Effector memory CD4-positive, alpha-beta T cell (primary cell): ENCODE results near the gene IQCE.

Source experiments
- DNase-seq, 3 donors: peaks; one replicate each; pipeline ENCODE4 v3.0.0-alpha.2; 2020
- H3K27ac ChIP-seq: 2 replicates; pipeline ENCODE4 v1.7.0; 2013; ENCODE audit warnings: mild to moderate bottlenecking, low read length, moderate library complexity; ENCODE audit not compliant: insufficient read depth, poor library complexity, severe bottlenecking
- H3K27me3 ChIP-seq: replicated peaks from 2 replicates; pipeline ENCODE4 v1.7.0; 2013; ENCODE audit warnings: mild to moderate bottlenecking, low read length; ENCODE audit not compliant: insufficient read depth, control insufficient read depth, poor library complexity, severe bottlenecking
- H3K36me3 ChIP-seq: 2 replicates; pipeline ENCODE4 v1.7.0; 2013; ENCODE audit warnings: mild to moderate bottlenecking, low read length, moderate library complexity; ENCODE audit not compliant: control insufficient read depth, insufficient read depth
- H3K4me1 ChIP-seq: 2 replicates; pipeline ENCODE4 v1.7.0; 2013; ENCODE audit warnings: low read length, mild to moderate bottlenecking; ENCODE audit not compliant: control insufficient read depth, insufficient read depth, poor library complexity, severe bottlenecking
- H3K4me3 ChIP-seq: 2 replicates; pipeline ENCODE4 v1.7.0; 2013; ENCODE audit warnings: low read length, low read depth, mild to moderate bottlenecking; ENCODE audit not compliant: insufficient read depth, poor library complexity, severe bottlenecking
- H3K9me3 ChIP-seq: 2 replicates; pipeline ENCODE4 v1.7.0; 2013; ENCODE audit warnings: mild to moderate bottlenecking, low read length, moderate library complexity; ENCODE audit not compliant: control insufficient read depth

IQCE gene

GRCh38 chr7:2628130-2628482, 69.3 kb downstream of the IQCE start:
- H3K27ac ChIP-seq: no peak overlapping the region
- H3K4me1 ChIP-seq: peaks cover 15% of the 10 kb centered on the region
- no peaks in the 10 kb centered on the region for H3K36me3 ChIP-seq
- no peaks in the 10 kb centered on the region for H3K27me3 ChIP-seq
- no peaks in the 10 kb centered on the region for H3K9me3 ChIP-seq
- no peak for DNase-seq
- no peak overlapping the region for H3K4me3 ChIP-seq

GRCh38 chr7:2628891-2629290, 70.1 kb downstream of the IQCE start:
- H3K36me3 ChIP-seq: no peaks in the 10 kb centered on the region
- no peak overlapping the region for H3K4me3 ChIP-seq
- H3K9me3 ChIP-seq: no peaks in the 10 kb centered on the region
- H3K4me1 ChIP-seq: peaks cover 22% of the 10 kb centered on the region
- no peaks in the 10 kb centered on the region for H3K27me3 ChIP-seq
- H3K27ac ChIP-seq: no peak overlapping the region
- DNase-seq: no peak

GRCh38 chr7:2629746-2630681, 71.2 kb downstream of the IQCE start:
- no peak overlapping the region for H3K27ac ChIP-seq
- H3K36me3 ChIP-seq: no peaks in the 10 kb centered on the region
- DNase-seq: no peak
- H3K27me3 ChIP-seq: no peaks in the 10 kb centered on the region
- no peaks in the 10 kb centered on the region for H3K9me3 ChIP-seq
- H3K4me3 ChIP-seq: no peak overlapping the region
- H3K4me1 ChIP-seq: peaks cover 24% of the 10 kb centered on the region

- peak within 1 kb of the TSS; percentile 58 for H3K4me3 ChIP-seq
- no peak for DNase-seq
- H3K27me3 ChIP-seq: no peaks in the 10 kb centered on the region
- H3K36me3 ChIP-seq: no peaks in the 10 kb centered on the region
- H3K9me3 ChIP-seq: no peaks in the 10 kb centered on the region
- H3K4me1 ChIP-seq: peaks cover 24% of the 10 kb centered on the region
- H3K27ac ChIP-seq: peak within 1 kb of the TSS; percentile 63
These were observed 73.4 kb downstream of the IQCE start, which contains the start of gene TTYH3 for GRCh38 chr7:2631946-2632732. TSS of gene TTYH3 (plus strand) at chr7:2631986. CDS start at chr7:2632156, 170 bp downstream.

- Histone ChIP-seq H3K27me3 (no peaks in the 10 kb centered on the region), H3K9me3 (no peaks in the 10 kb centered on the region), H3K4me3 (peak overlapping the region; percentile 58), H3K36me3 (no peaks in the 10 kb centered on the region), H3K27ac (peak overlapping the region; percentile 63), H3K4me1 (peaks cover 24% of the 10 kb centered on the region)
- DNase-seq: peak in 1 of 3 donors; percentile 12
These were observed 74.2 kb downstream of the IQCE start for GRCh38 chr7:2632733-2633537.

- DNase-seq: no peak
- peak overlapping the region; percentile 58 for H3K4me3 ChIP-seq
- no peaks in the 10 kb centered on the region for H3K36me3 ChIP-seq
- H3K4me1 ChIP-seq: peaks cover 24% of the 10 kb centered on the region
- H3K27me3 ChIP-seq: no peaks in the 10 kb centered on the region
- no peak overlapping the region for H3K27ac ChIP-seq
- no peaks in the 10 kb centered on the region for H3K9me3 ChIP-seq
These were observed 74.9 kb downstream of the IQCE start for GRCh38 chr7:2633538-2634266.

GRCh38 chr7:2634267-2635145, 75.7 kb downstream of the IQCE start:
- DNase-seq: no peak
- H3K36me3 ChIP-seq: no peaks in the 10 kb centered on the region
- H3K27me3 ChIP-seq: no peaks in the 10 kb centered on the region
- H3K4me1 ChIP-seq: peaks cover 24% of the 10 kb centered on the region
- H3K4me3 ChIP-seq: no peak overlapping the region
- H3K9me3 ChIP-seq: no peaks in the 10 kb centered on the region
- no peak overlapping the region for H3K27ac ChIP-seq

GRCh38 chr7:2635148-2635668, 76.4 kb downstream of the IQCE start:
- Histone ChIP-seq H3K27ac (no peak overlapping the region), H3K4me1 (peaks cover 24% of the 10 kb centered on the region), H3K4me3 (no peak overlapping the region), H3K27me3 (no peaks in the 10 kb centered on the region), H3K36me3 (no peaks in the 10 kb centered on the region), H3K9me3 (no peaks in the 10 kb centered on the region)
- DNase-seq: no peak
